HEK293 (cell line): ENCODE data around the gene TNS1.

Experiments
- ZNF350 ChIP-seq: fragments of 450-650 bp; formaldehyde crosslinking; IDR thresholded peaks from 2 replicates; pipeline ENCODE4 v1.5.0; 2017; ENCODE audit warnings: missing biosample characterization, mild to moderate bottlenecking, missing genetic modification characterization
- ZNF510 ChIP-seq: fragments of 450-650 bp; formaldehyde crosslinking; IDR thresholded peaks from 2 replicates; pipeline ENCODE4 v1.5.1; 2018; ENCODE audit warnings: mild to moderate bottlenecking, missing genetic modification characterization, missing biosample characterization; ENCODE audit not compliant: insufficient replicate concordance
- ZNF768 ChIP-seq: fragments of 450-650 bp; formaldehyde crosslinking; IDR thresholded peaks from 2 replicates; pipeline ENCODE4 v1.5.1; 2018; ENCODE audit warnings: missing biosample characterization, mild to moderate bottlenecking, missing genetic modification characterization
- TF ChIP-seq, protein P1 (sequence below): sonication (generic); formaldehyde crosslinking; IDR thresholded peaks from 2 replicates; pipeline ENCODE4 v1.8.1; 2022; ENCODE audit warnings: mild to moderate bottlenecking, moderate library complexity, missing genetic modification reagents
- TF ChIP-seq, protein P2 (sequence below): fragments of 450-650 bp; formaldehyde crosslinking; IDR thresholded peaks from 2 replicates; pipeline ENCODE4 v1.5.1; 2016; ENCODE audit warnings: missing biosample characterization, missing genetic modification characterization
- TF ChIP-seq, protein P3 (sequence below): fragments of 450-650 bp; formaldehyde crosslinking; IDR thresholded peaks from 2 replicates; pipeline ENCODE4 v1.5.1; 2016; ENCODE audit warnings: missing biosample characterization, missing genetic modification characterization
- TF ChIP-seq, protein P4 (sequence below): fragments of 450-650 bp; formaldehyde crosslinking; IDR thresholded peaks from 2 replicates; pipeline ENCODE4 v1.5.1; 2016; ENCODE audit warnings: missing biosample characterization, missing genetic modification characterization

DNA sequence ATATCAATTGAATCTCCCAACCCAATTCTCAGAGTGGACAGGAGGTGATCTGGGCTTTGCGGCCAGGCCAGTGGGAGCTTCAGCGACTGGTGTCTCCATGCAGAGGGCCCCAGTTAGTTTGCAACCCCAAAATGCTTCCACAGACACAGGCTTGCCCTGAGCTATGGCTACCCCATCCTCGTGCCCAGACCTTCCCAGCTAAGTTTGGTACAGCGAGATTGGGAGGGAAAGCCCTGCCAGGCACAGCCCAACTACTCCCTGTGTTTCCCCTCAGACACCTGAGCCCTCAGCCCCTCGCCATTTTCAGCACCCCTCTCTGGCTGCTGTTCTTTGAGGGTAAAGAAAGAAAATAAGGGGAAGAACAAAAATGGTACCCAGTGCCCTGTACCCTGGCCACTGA lies 142.9 kb downstream of the TNS1 start:
- TF ChIP-seq, protein P1, sequence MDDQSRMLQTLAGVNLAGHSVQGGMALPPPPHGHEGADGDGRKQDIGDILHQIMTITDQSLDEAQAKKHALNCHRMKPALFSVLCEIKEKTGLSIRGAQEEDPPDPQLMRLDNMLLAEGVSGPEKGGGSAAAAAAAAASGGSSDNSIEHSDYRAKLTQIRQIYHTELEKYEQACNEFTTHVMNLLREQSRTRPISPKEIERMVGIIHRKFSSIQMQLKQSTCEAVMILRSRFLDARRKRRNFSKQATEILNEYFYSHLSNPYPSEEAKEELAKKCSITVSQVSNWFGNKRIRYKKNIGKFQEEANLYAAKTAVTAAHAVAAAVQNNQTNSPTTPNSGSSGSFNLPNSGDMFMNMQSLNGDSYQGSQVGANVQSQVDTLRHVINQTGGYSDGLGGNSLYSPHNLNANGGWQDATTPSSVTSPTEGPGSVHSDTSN (CRISPR knock-in tag): no peak
- TF ChIP-seq ZNF510 (tag by site-specific recombination): no peak
- TF ChIP-seq ZNF768 (tag by site-specific recombination): no peak
- no peak for TF ChIP-seq ZNF350 (tag by site-specific recombination)
- TF ChIP-seq, protein P2, sequence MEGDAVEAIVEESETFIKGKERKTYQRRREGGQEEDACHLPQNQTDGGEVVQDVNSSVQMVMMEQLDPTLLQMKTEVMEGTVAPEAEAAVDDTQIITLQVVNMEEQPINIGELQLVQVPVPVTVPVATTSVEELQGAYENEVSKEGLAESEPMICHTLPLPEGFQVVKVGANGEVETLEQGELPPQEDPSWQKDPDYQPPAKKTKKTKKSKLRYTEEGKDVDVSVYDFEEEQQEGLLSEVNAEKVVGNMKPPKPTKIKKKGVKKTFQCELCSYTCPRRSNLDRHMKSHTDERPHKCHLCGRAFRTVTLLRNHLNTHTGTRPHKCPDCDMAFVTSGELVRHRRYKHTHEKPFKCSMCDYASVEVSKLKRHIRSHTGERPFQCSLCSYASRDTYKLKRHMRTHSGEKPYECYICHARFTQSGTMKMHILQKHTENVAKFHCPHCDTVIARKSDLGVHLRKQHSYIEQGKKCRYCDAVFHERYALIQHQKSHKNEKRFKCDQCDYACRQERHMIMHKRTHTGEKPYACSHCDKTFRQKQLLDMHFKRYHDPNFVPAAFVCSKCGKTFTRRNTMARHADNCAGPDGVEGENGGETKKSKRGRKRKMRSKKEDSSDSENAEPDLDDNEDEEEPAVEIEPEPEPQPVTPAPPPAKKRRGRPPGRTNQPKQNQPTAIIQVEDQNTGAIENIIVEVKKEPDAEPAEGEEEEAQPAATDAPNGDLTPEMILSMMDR (tag by site-specific recombination): no peak
- TF ChIP-seq, protein P3, sequence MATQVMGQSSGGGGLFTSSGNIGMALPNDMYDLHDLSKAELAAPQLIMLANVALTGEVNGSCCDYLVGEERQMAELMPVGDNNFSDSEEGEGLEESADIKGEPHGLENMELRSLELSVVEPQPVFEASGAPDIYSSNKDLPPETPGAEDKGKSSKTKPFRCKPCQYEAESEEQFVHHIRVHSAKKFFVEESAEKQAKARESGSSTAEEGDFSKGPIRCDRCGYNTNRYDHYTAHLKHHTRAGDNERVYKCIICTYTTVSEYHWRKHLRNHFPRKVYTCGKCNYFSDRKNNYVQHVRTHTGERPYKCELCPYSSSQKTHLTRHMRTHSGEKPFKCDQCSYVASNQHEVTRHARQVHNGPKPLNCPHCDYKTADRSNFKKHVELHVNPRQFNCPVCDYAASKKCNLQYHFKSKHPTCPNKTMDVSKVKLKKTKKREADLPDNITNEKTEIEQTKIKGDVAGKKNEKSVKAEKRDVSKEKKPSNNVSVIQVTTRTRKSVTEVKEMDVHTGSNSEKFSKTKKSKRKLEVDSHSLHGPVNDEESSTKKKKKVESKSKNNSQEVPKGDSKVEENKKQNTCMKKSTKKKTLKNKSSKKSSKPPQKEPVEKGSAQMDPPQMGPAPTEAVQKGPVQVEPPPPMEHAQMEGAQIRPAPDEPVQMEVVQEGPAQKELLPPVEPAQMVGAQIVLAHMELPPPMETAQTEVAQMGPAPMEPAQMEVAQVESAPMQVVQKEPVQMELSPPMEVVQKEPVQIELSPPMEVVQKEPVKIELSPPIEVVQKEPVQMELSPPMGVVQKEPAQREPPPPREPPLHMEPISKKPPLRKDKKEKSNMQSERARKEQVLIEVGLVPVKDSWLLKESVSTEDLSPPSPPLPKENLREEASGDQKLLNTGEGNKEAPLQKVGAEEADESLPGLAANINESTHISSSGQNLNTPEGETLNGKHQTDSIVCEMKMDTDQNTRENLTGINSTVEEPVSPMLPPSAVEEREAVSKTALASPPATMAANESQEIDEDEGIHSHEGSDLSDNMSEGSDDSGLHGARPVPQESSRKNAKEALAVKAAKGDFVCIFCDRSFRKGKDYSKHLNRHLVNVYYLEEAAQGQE: no peak
- TF ChIP-seq, protein P4, sequence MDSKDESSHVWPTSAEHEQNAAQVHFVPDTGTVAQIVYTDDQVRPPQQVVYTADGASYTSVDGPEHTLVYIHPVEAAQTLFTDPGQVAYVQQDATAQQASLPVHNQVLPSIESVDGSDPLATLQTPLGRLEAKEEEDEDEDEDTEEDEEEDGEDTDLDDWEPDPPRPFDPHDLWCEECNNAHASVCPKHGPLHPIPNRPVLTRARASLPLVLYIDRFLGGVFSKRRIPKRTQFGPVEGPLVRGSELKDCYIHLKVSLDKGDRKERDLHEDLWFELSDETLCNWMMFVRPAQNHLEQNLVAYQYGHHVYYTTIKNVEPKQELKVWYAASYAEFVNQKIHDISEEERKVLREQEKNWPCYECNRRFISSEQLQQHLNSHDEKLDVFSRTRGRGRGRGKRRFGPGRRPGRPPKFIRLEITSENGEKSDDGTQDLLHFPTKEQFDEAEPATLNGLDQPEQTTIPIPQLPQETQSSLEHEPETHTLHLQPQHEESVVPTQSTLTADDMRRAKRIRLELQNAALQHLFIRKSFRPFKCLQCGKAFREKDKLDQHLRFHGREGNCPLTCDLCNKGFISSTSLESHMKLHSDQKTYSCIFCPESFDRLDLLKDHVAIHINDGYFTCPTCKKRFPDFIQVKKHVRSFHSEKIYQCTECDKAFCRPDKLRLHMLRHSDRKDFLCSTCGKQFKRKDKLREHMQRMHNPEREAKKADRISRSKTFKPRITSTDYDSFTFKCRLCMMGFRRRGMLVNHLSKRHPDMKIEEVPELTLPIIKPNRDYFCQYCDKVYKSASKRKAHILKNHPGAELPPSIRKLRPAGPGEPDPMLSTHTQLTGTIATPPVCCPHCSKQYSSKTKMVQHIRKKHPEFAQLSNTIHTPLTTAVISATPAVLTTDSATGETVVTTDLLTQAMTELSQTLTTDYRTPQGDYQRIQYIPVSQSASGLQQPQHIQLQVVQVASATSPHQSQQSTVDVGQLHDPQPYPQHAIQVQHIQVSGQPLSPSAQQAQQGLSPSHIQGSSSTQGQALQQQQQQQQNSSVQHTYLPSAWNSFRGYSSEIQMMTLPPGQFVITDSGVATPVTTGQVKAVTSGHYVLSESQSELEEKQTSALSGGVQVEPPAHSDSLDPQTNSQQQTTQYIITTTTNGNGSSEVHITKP: no peak
